ENCODE measurements around the gene TUFM.
A peak's percentile ranks its signal among the peaks of the same experiment; 100 is the strongest.
"Not testable (repeated sequence)": the region's sequence is repeated elsewhere in the genome, so short reads cannot be mapped to it uniquely, and the experiment has no call there.

TUFM gene

GRCh38 chr16:28846080-28846932 lies at the start of gene TUFM:
TSS of gene TUFM (minus strand) at chr16:28846348. CDS start at chr16:28846269, 79 bp downstream.
- DNase-seq (ENCODE audit: low read depth in 2 of 2): peak; percentile 96 to 97

GRCh38 chr16:28895609-28896008 lies 49.5 kb upstream of the TUFM start:
- no peak for DNase-seq (ENCODE audit: low read depth in 2 of 2)

- no peak for DNase-seq (ENCODE audit: low read depth in 2 of 2)
Observed at GRCh38 chr16:28893291-28893690, 47.1 kb upstream of the TUFM start.

- no peak for DNase-seq (ENCODE audit: low read depth in 2 of 2)
Observed at GRCh38 chr16:28891964-28892890, 46.1 kb upstream of the TUFM start.

GRCh38 chr16:28890355-28890754 lies 44.2 kb upstream of the TUFM start:
- DNase-seq (ENCODE audit: low read depth in 2 of 2): not testable (repeated sequence)

- DNase-seq (ENCODE audit: low read depth in 2 of 2): no peak
Observed at GRCh38 chr16:28886945-28887344, 40.8 kb upstream of the TUFM start.

GRCh38 chr16:28884045-28884444 lies 37.9 kb upstream of the TUFM start:
- DNase-seq (ENCODE audit: low read depth in 2 of 2): no peak

- DNase-seq (ENCODE audit: low read depth in 2 of 2): no peak
Observed at GRCh38 chr16:28883221-28883996, 37.3 kb upstream of the TUFM start.

GRCh38 chr16:28882551-28883160 lies 36.5 kb upstream of the TUFM start:
- DNase-seq (ENCODE audit: low read depth in 2 of 2): no peak

GRCh38 chr16:28881565-28881964 lies 35.4 kb upstream of the TUFM start:
- not testable (repeated sequence) for DNase-seq (ENCODE audit: low read depth in 2 of 2)

- no peak for DNase-seq (ENCODE audit: low read depth in 2 of 2)
Observed at GRCh38 chr16:28880955-28881354, 34.8 kb upstream of the TUFM start.

- no peak for DNase-seq (ENCODE audit: low read depth in 2 of 2)
Observed at GRCh38 chr16:28880589-28880915, 34.4 kb upstream of the TUFM start.

- peak; percentile 52 to 56 for DNase-seq (ENCODE audit: low read depth in 2 of 2)
Observed at GRCh38 chr16:28879841-28880588, 33.9 kb upstream of the TUFM start.

GRCh38 chr16:28879261-28879840 lies 33.2 kb upstream of the TUFM start:
- DNase-seq (ENCODE audit: low read depth in 2 of 2): no peak

- no peak for DNase-seq (ENCODE audit: low read depth in 2 of 2)
Observed at GRCh38 chr16:28878083-28878926, 32.2 kb upstream of the TUFM start, which contains the start of gene ATP2A1. TSS of gene ATP2A1 (plus strand) at chr16:28878488. CDS start at chr16:28878672, 184 bp downstream.

- no peak for DNase-seq (ENCODE audit: low read depth in 2 of 2)
Observed at GRCh38 chr16:28877655-28878000, 31.5 kb upstream of the TUFM start.

- DNase-seq (ENCODE audit: low read depth in 2 of 2): no peak
Observed at GRCh38 chr16:28876973-28877654, 31.0 kb upstream of the TUFM start.

GRCh38 chr16:28876019-28876659 lies 30.0 kb upstream of the TUFM start:
- no peak for DNase-seq (ENCODE audit: low read depth in 2 of 2)
